Lower lobe of right lung (tissue), 2 donors: ENCODE measurements around the gene MED20. TPM values are rescaled to one million over a fixed set of nuclear protein-coding genes. Genes with fewer than 3 reads are reported as not detected.

Experiments
- ATAC-seq, 2 donors: fragments of 200-7000 bp; cut with Tn5 transposase; one replicate each; pipeline ENCODE4 v1.9.1; 2020 to 2022; ENCODE audit warnings: mild to moderate bottlenecking in 2 of 2, moderate library complexity in 2 of 2
- DNase-seq: peaks from one replicate; pipeline ENCODE4 v3.0.0-alpha.2; 2020
- H3K27ac ChIP-seq: fragments of 200-600 bp; one replicate; pipeline ENCODE4 v1.8.0; 2022
- H3K27me3 ChIP-seq: fragments of 200-600 bp; one replicate; pipeline ENCODE4 v1.8.0; 2022; ENCODE audit warnings: low read depth
- H3K36me3 ChIP-seq: fragments of 200-600 bp; one replicate; pipeline ENCODE4 v1.8.0; 2022; ENCODE audit warnings: mild to moderate bottlenecking
- H3K4me1 ChIP-seq: fragments of 200-600 bp; one replicate; pipeline ENCODE4 v1.8.0; 2022
- H3K4me3 ChIP-seq: fragments of 200-600 bp; one replicate; pipeline ENCODE4 v1.8.0; 2022; ENCODE audit warnings: mild to moderate bottlenecking
- H3K9me3 ChIP-seq: fragments of 200-600 bp; one replicate; pipeline ENCODE4 v1.8.0; 2022
- CTCF ChIP-seq: fragments of 200-600 bp; IDR thresholded peaks from one replicate; pipeline ENCODE4 v1.8.0; 2022; ENCODE audit warnings: antibody characterized with exemption, mild to moderate bottlenecking
- intact Hi-C: fragments of 100-400 bp; cut with DNase I; formaldehyde crosslinking; loops from one replicate; pipeline ENCODE4 v1.11.0; 2022
- total RNA-seq: library from RNA; stranded (reverse); fragmentation: NEBNext Ultra II Directional; extraction: Animal tissue kit (Norgen Biotek cat#: 25700); gene quantifications from one replicate; pipeline ENCODE4 v1.2.1, GENCODE V29; 2021
- donor health status: DM: no; HTN: yes; CAD: no; lungs with severe emphysema.

MED20 gene
- total RNA-seq, 1 donor from 2014 or later: 12.6 TPM

- Histone ChIP-seq H3K4me3 (no peak overlapping the region), H3K27ac (no peak overlapping the region)
- no peak for DNase-seq
Measured at GRCh38 chr6:41885930-41886329, 35.0 kb downstream of the MED20 start.

GRCh38 chr6:41884957-41885356 is 36.0 kb downstream of the MED20 start:
- Histone ChIP-seq H3K4me3 (no peak overlapping the region), H3K4me1 (no peaks in the 10 kb centered on the region), H3K9me3 (no peaks in the 10 kb centered on the region), H3K36me3 (no peaks in the 10 kb centered on the region), H3K27ac (no peak overlapping the region), H3K27me3 (no peaks in the 10 kb centered on the region)
- no peak for DNase-seq
- ATAC-seq: peak; percentile 42 to 89
- no peak for TF ChIP-seq CTCF
- intact Hi-C loops: no loop called here

More at GRCh38 chr6:41885930-41886329, 35.0 kb downstream of the MED20 start:
- Histone ChIP-seq H3K4me1 (no peaks in the 10 kb centered on the region), H3K9me3 (no peaks in the 10 kb centered on the region), H3K36me3 (no peaks in the 10 kb centered on the region), H3K27me3 (no peaks in the 10 kb centered on the region)
- ATAC-seq: no peak
- intact Hi-C loops: no loop called here
- no peak for TF ChIP-seq CTCF

- Histone ChIP-seq H3K4me1 (no peaks in the 10 kb centered on the region), H3K9me3 (no peaks in the 10 kb centered on the region), H3K27me3 (no peaks in the 10 kb centered on the region), H3K36me3 (no peaks in the 10 kb centered on the region), H3K4me3 (no peak overlapping the region), H3K27ac (no peak overlapping the region)
- no peak for TF ChIP-seq CTCF
- DNase-seq: no peak
- intact Hi-C loops: no loop called here
- no peak for ATAC-seq
Measured at GRCh38 chr6:41881506-41881905, 39.4 kb downstream of the MED20 start.

GRCh38 chr6:41878961-41879405 is 42.0 kb downstream of the MED20 start:
- intact Hi-C loops: no loop called here

GRCh38 chr6:41878246-41878645 is 42.7 kb downstream of the MED20 start:
- no peak for ATAC-seq
- Histone ChIP-seq H3K4me3 (no peak overlapping the region), H3K9me3 (no peaks in the 10 kb centered on the region), H3K36me3 (no peaks in the 10 kb centered on the region), H3K27ac (no peak overlapping the region), H3K4me1 (no peaks in the 10 kb centered on the region), H3K27me3 (no peaks in the 10 kb centered on the region)
- intact Hi-C loops: no loop called here
- no peak for TF ChIP-seq CTCF
- no peak for DNase-seq

More at GRCh38 chr6:41878961-41879405, 42.0 kb downstream of the MED20 start:
- Histone ChIP-seq H3K9me3 (no peaks in the 10 kb centered on the region), H3K36me3 (no peaks in the 10 kb centered on the region), H3K27me3 (no peaks in the 10 kb centered on the region), H3K4me3 (no peak overlapping the region), H3K4me1 (no peaks in the 10 kb centered on the region), H3K27ac (no peak overlapping the region)
- no peak for ATAC-seq
- no peak for DNase-seq
- TF ChIP-seq CTCF: no peak
